Keratinocyte (primary cell): ENCODE measurements around the gene KCNQ2. TPM values are rescaled to one million over a fixed set of nuclear protein-coding genes. Genes with fewer than 3 reads are reported as not detected.

Source experiments
- DNase-seq: peaks from one replicate; pipeline ENCODE4 v3.0.0-alpha.2; 2011; ENCODE audit warnings: low read depth, missing footprints, low spot score
- FAIRE-seq: peaks from 2 replicates; lab custom pipeline; 2011; peaks lifted over from hg19 to GRCh38; lab: Jason Lieb, UNC
- H2AFZ ChIP-seq: 2 replicates; pipeline ENCODE4 v1.6.0; 2012; ENCODE audit warnings: low read length, control low read depth, inconsistent platforms; ENCODE audit not compliant: control insufficient read depth
- H3K27ac ChIP-seq: 2 replicates; pipeline ENCODE4 v1.5.1; 2011; ENCODE audit warnings: low read length; ENCODE audit not compliant: control insufficient read depth, insufficient read depth
- H3K27me3 ChIP-seq: 3 replicates; pipeline ENCODE4 v1.6.0; 2011; ENCODE audit warnings: low read length; ENCODE audit not compliant: control insufficient read depth, insufficient read depth; ENCODE audit errors: extremely low read depth
- H3K36me3 ChIP-seq, 2 experiments: 2 replicates in 1 of 2; 3 replicates in 1 of 2; pipeline ENCODE4 v1.5.1; 2011; ENCODE audit warnings: low read length in 2 of 2, mild to moderate bottlenecking in 1 of 2; ENCODE audit not compliant: control insufficient read depth in 2 of 2, insufficient read depth in 2 of 2; ENCODE audit errors: extremely low read depth in 1 of 2
- H3K4me1 ChIP-seq: 3 replicates; pipeline ENCODE4 v1.5.1; 2011; ENCODE audit warnings: low read length; ENCODE audit not compliant: control insufficient read depth, insufficient read depth; ENCODE audit errors: extremely low read depth
- H3K4me2 ChIP-seq: 3 replicates; pipeline ENCODE4 v1.6.0; 2011; ENCODE audit warnings: low read depth, low read length; ENCODE audit not compliant: control insufficient read depth, insufficient read depth; ENCODE audit errors: extremely low read depth
- H3K4me3 ChIP-seq, 3 experiments: fragments of 200-600 bp in 1 of 3; sonication (generic) in 1 of 3; 2 replicates in 2 of 3; 3 replicates in 1 of 3; pipeline ENCODE4 v1.5.1; 2011 to 2016; ENCODE audit warnings: low read length in 3 of 3, mild to moderate bottlenecking in 3 of 3, control low read depth in 2 of 3, inconsistent platforms in 1 of 3, low read depth in 1 of 3, mixed read lengths in 1 of 3, mixed run types in 1 of 3, moderate library complexity in 1 of 3; ENCODE audit not compliant: control insufficient read depth in 2 of 3, insufficient read depth in 2 of 3; ENCODE audit errors: extremely low read depth in 1 of 3
- H3K79me2 ChIP-seq: 2 replicates; pipeline ENCODE4 v1.6.0; 2012; ENCODE audit warnings: low read length; ENCODE audit not compliant: control insufficient read depth, insufficient read depth
- H3K9ac ChIP-seq: 3 replicates; pipeline ENCODE4 v1.6.0; 2011; ENCODE audit warnings: low read length; ENCODE audit not compliant: control insufficient read depth, insufficient read depth; ENCODE audit errors: extremely low read depth
- H3K9me1 ChIP-seq: 3 replicates; pipeline ENCODE4 v1.6.0; 2011; ENCODE audit warnings: low read length; ENCODE audit not compliant: control insufficient read depth, insufficient read depth; ENCODE audit errors: extremely low read depth
- H3K9me3 ChIP-seq: 2 replicates; pipeline ENCODE4 v1.5.1; 2012; ENCODE audit warnings: low read depth, low read length; ENCODE audit not compliant: control insufficient read depth
- H4K20me1 ChIP-seq: 3 replicates; pipeline ENCODE4 v1.6.0; 2011; ENCODE audit warnings: low read length; ENCODE audit not compliant: control insufficient read depth, insufficient read depth; ENCODE audit errors: extremely low read depth
- CTCF ChIP-seq, 3 experiments: IDR thresholded peaks in 1 of 3; conservative IDR thresholded peaks in 1 of 3; optimal IDR thresholded peaks in 1 of 3; 2 replicates in 2 of 3; 3 replicates in 1 of 3; pipeline versions ENCODE3 to v1.5.1; 2011; ENCODE audit warnings: low read length in 3 of 3, mild to moderate bottlenecking in 3 of 3, moderate library complexity in 2 of 3, control low read depth in 1 of 3, inconsistent platforms in 1 of 3; ENCODE audit not compliant: insufficient read depth in 2 of 3; ENCODE audit errors: extremely low read depth in 1 of 3
- EZH2 ChIP-seq: IDR thresholded peaks from one replicate; pipeline ENCODE4 v1.6.1; 2012; ENCODE audit warnings: inconsistent platforms, mild to moderate bottlenecking, low read length, moderate library complexity
- dilution Hi-C: fragments of 300-500 bp; cut with MboI; formaldehyde crosslinking; loops from one replicate; pipeline ENCODE4 v1.7.0; 2020; ENCODE audit warnings: low sequenced_read_pairs; ENCODE audit not compliant: extremely low pct_ligation_motif_present
- polyA plus RNA-seq, 5 experiments: library from polyadenylated mRNA; depleted of rRNA in 3 of 5; stranded (reverse) in 3 of 5; stranded (forward) in 1 of 5; unstranded in 1 of 5; fragments of >200 nt; gene quantifications; 1 replicate in 1 of 5; 2 replicates in 3 of 5; 3 replicates in 1 of 5; pipeline versions ENCODE4 v1.2.1 to v1.2.3, GENCODE V29; 2011 to 2012; ENCODE audit warnings: missing spikeins in 2 of 5, low read depth in 1 of 5, low replicate concordance in 1 of 5

KCNQ2 gene
- polyA plus RNA-seq, 1 donor (not counting 4 experiments of a cell fraction or from before 2014, with no cell fraction given), result not detected

- no peak for FAIRE-seq
- Histone ChIP-seq H3K9me3 (no peaks in the 10 kb centered on the region), H3K36me3 (no peaks in the 10 kb centered on the region), H3K27ac (no peak overlapping the region), H3K9ac (no peak overlapping the region), H3K4me1 (no peaks in the 10 kb centered on the region), H3K4me2 (no peak overlapping the region), H2AFZ (no peak overlapping the region), H3K27me3 (peaks cover 27% of the 10 kb centered on the region), H3K79me2 (no peaks in the 10 kb centered on the region), H4K20me1 (no peaks in the 10 kb centered on the region), H3K4me3 (no peak overlapping the region), H3K9me1 (no peaks in the 10 kb centered on the region)
- TF ChIP-seq EZH2, result no peak
- no peak for TF ChIP-seq CTCF (optimal IDR thresholded peaks at IDR 0.05 in 1 of 3, IDR thresholded peaks at IDR 0.05 in 1 of 3, conservative IDR thresholded peaks at IDR 0.05 in 1 of 3; ENCODE audit: extremely low read depth in 1 of 3, insufficient read depth in 2 of 3, low read length in 3 of 3)
- dilution Hi-C loops, result no loop called here
- no peak for DNase-seq
Observed at GRCh38 chr20:63364801-63365585, 107.5 kb downstream of the KCNQ2 start.

GRCh38 chr20:63363981-63364561, 108.4 kb downstream of the KCNQ2 start:
- H3K4me1 ChIP-seq, result no peaks in the 10 kb centered on the region
- H3K9me3 ChIP-seq, result no peaks in the 10 kb centered on the region
- FAIRE-seq (no peak), DNase-seq (no peak)
- no peaks in the 10 kb centered on the region for H3K9me1 ChIP-seq
- H3K36me3 ChIP-seq, result no peaks in the 10 kb centered on the region
- no peak overlapping the region for H3K27ac ChIP-seq
- H3K79me2 ChIP-seq, result no peaks in the 10 kb centered on the region
- TF ChIP-seq CTCF (optimal IDR thresholded peaks at IDR 0.05 in 1 of 3, IDR thresholded peaks at IDR 0.05 in 1 of 3, conservative IDR thresholded peaks at IDR 0.05 in 1 of 3; ENCODE audit: extremely low read depth in 1 of 3, insufficient read depth in 2 of 3, low read length in 3 of 3) (no peak), EZH2 (no peak)
- no peaks in the 10 kb centered on the region for H4K20me1 ChIP-seq
- H3K9ac ChIP-seq, result no peak overlapping the region
- no peak overlapping the region for H3K4me2 ChIP-seq
- H3K27me3 ChIP-seq, result peaks cover 29% of the 10 kb centered on the region
- no peak overlapping the region for H2AFZ ChIP-seq
- dilution Hi-C loops, result no loop called here
- no peak overlapping the region for H3K4me3 ChIP-seq
